ENCODE measurements around the gene CFAP46.

CFAP46 gene

GRCh38 chr10:132865851-132866600 lies 76.3 kb downstream of the CFAP46 start:
- DNase-seq (ENCODE audit: low read depth in 2 of 2, low spot score in 1 of 2) = no peak

DNA sequence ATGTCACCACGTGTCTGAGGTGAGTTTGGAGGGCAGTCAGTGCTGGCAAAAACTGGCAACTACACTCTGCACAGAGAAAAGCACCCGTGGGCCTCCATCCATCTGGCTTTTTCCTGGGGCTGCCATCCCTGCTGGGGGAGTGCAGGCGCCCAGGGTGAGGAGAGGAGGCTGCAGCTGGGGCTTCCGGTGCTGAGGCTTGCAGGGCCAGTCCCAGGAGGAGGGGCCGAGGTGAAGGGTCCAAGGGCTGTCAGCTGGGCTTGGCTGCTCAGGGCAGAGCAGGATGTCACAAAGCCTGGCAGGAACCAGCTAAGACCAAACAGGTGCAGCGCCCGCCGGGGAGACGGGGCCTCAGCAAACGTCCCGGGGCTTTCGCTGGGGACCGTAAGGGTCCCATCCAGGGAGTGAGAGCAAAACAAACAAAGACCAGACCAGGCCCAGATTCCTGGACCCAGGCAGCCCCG lies 77.2 kb downstream of the CFAP46 start:
- DNase-seq (ENCODE audit: low read depth in 2 of 2, low spot score in 1 of 2) = no peak

DNA sequence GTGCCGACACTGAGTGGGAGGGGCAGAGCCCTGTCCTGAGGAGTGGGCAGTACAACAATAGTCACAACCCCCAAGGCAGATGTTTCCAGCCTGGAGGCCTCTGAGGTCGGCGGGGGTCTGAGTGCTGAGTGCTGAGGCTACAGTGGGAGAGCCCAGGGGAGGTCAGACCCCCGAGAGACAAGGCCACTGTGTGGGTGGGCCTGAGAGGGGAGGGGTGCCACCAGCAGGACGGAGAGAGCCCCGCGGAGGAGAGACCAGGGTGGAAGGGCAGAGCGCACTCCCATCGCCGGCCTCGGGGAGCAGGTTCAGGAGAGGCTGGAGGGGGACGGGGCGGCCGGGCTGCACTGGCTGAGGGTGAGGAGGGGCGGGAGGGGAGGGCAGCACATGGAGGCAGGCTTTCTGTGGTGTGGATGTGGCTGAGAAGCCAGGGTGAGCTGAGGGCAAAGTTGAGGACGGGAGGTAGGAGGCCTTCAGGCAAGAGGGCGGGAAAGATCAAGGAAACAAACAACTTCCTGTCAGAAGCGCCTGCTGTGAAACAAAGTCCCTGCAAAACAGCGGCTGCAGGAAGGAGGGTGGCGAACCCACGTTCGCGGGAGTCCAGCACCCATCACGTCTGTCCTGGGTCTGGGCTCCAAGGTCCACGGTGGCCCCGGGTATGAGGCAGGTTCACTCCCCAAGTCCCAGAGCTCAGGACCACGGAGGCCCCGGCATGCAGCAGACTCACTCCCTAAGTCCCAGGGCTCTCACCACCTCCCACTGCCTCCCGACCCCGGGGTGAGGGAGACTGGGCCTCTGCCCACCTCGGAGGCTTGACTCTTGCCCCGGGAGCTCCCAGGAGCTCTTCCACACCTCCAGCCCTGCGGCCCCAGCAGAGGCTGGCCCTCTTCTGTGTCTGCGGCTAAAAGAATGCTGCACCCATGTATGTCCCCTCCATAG lies 79.6 kb downstream of the CFAP46 start:
- DNase-seq (ENCODE audit: low read depth in 2 of 2, low spot score in 1 of 2) = no peak

- no peak for DNase-seq (ENCODE audit: low read depth in 2 of 2, low spot score in 1 of 2)
Observed at GRCh38 chr10:132861884-132862461, 80.4 kb downstream of the CFAP46 start.

- DNase-seq (ENCODE audit: low read depth in 2 of 2, low spot score in 1 of 2) = no peak
Observed at GRCh38 chr10:132861116-132861691, 81.2 kb downstream of the CFAP46 start.

- no peak for DNase-seq (ENCODE audit: low read depth in 2 of 2, low spot score in 1 of 2)
Observed at GRCh38 chr10:132860532-132860931, 81.8 kb downstream of the CFAP46 start.

- no peak for DNase-seq (ENCODE audit: low read depth in 2 of 2, low spot score in 1 of 2)
Observed at GRCh38 chr10:132859084-132859855, 83.1 kb downstream of the CFAP46 start.

GRCh38 chr10:132858121-132859081 lies 84.0 kb downstream of the CFAP46 start:
- DNase-seq (ENCODE audit: low read depth in 2 of 2, low spot score in 1 of 2) = no peak

DNA sequence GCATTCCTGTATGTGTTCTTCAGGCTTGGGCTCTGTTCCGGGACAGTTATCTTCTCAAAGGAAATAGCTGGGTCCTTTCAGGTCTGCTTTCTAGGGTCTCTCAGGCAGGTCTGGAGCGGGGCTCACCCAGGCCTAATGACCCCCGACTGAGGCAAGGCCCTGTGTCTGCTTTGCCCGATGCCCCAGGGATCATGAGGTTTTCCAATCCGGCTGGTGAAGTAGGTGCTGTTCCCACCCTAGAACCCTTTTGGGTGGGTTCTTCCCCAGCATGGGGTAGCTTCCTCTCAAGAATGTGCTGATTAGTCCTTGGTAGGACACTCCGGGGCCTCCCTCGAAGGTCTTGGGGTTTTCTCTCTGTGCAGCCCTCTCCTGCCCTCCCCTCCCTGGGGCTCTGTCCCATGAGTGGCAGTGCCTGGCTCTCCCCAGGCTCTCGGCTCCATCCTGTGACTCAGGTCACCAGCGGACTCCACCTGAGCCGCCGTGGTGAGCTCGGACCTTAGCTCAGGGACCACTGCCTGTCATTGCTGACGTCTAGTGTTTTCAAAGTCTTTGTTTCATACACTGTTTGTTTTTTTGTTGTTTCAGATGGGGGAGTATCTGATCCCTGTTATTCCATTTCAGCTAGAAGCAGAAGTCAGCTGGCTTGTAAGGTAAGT lies 85.4 kb downstream of the CFAP46 start:
- DNase-seq (ENCODE audit: low read depth in 2 of 2, low spot score in 1 of 2) = no peak

DNA sequence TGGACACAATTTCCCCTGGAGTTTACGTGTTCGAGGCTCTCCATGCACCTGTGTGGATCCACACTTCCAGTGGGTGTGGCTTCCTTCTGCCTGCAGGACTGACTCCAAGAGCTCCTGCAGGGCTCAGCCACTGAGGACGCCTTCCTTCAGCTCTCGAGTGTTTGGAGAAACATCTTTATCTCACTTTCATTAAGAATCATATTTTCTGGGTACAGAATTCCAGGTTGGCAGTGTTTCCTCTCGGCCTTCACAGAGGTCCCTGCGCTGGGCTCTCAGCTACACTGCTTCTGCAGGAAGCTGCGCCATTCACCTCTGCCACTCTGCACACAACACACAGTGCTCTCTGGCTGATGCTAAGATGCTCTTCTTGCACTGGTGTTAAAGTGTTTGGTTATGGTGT lies 86.5 kb downstream of the CFAP46 start:
- no peak for DNase-seq (ENCODE audit: low read depth in 2 of 2, low spot score in 1 of 2)

- DNase-seq (ENCODE audit: low read depth in 2 of 2, low spot score in 1 of 2) = no peak
Observed at GRCh38 chr10:132851451-132851850, 90.9 kb downstream of the CFAP46 start.

DNA sequence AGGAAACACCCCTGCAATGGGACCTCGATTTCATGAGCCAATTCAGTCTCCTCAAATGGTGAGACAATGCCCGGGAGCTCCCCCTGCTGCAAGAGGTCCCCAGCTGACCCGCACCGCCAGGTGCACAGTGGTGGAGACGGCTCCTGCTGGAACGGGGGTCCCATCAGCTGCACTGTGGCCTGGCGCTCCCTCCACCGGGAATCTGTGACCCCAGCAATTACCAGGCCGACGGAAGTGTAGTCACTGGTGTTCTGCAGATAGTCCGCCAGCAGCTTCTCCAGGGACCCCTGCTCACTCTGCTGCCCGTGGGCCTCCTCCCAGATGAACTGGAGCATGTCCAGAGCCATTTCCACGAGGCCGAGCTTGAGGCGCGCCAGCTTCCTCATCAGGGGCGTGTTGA lies 91.5 kb downstream of the CFAP46 start:
- no peak for DNase-seq (ENCODE audit: low read depth in 2 of 2, low spot score in 1 of 2)

DNA sequence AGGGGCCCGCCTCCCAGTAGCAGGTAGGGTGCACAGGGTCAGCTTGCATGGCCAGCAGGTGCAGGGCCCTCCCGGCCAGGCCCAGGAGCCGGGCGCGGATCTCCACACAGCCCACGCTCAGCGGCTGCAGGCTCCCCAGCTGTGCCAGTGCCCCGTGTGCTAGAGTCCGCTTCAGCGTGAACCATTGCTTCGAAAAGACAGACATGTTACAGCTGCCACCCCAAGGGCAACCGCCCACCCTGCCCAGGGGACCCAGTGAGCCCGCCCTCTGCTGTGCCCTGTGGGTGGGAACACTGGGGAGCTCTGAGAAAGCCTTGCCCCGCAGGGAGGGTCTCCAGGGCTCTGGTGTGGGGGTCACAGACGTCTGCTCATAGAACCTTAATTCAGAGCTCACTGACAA lies 92.1 kb downstream of the CFAP46 start:
- DNase-seq (ENCODE audit: low read depth in 2 of 2, low spot score in 1 of 2) = no peak

GRCh38 chr10:132849546-132850031 lies 92.8 kb downstream of the CFAP46 start:
- DNase-seq (ENCODE audit: low read depth in 2 of 2, low spot score in 1 of 2) = no peak

GRCh38 chr10:132848951-132849545 lies 93.3 kb downstream of the CFAP46 start:
- DNase-seq (ENCODE audit: low read depth in 2 of 2, low spot score in 1 of 2) = no peak

GRCh38 chr10:132848291-132848701 lies 94.1 kb downstream of the CFAP46 start:
- no peak for DNase-seq (ENCODE audit: low read depth in 2 of 2, low spot score in 1 of 2)

GRCh38 chr10:132847856-132848255 lies 94.5 kb downstream of the CFAP46 start:
- no peak for DNase-seq (ENCODE audit: low read depth in 2 of 2, low spot score in 1 of 2)

DNA sequence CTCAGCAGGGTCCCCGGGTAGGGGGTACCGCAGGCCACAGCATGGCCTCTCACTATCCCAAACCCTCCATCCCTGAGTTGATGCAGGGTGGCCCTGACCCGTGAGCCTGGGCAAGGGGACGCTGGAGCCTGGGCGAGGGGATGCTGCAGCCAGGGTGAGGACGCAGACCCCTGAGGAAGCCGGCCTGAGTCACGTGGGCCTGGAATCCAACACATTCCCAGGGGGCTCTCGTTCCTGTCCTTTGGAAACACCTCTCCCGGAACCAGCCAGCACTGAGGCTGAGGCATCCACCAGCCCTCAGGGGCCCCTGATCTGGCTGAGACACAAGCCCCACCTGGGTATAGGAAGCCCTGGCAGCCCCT lies 95.0 kb downstream of the CFAP46 start:
- no peak for DNase-seq (ENCODE audit: low read depth in 2 of 2, low spot score in 1 of 2)
